Rectal smooth muscle tissue (tissue), 1 donor: ENCODE results near the gene TNP2.

ENCODE experiments used
- H3K27ac ChIP-seq: one replicate; pipeline ENCODE4 v1.7.0; 2013; ENCODE audit warnings: low read depth, low read length, inconsistent platforms
- H3K27me3 ChIP-seq: one replicate; pipeline ENCODE4 v1.7.0; 2013; ENCODE audit warnings: low read length; ENCODE audit not compliant: control insufficient read depth, insufficient read depth
- H3K36me3 ChIP-seq: one replicate; pipeline ENCODE4 v1.7.0; 2013; ENCODE audit warnings: low read length; ENCODE audit not compliant: control insufficient read depth, insufficient read depth
- H3K4me1 ChIP-seq: one replicate; pipeline ENCODE4 v1.7.0; 2013; ENCODE audit warnings: low read length; ENCODE audit not compliant: control insufficient read depth, insufficient read depth
- H3K4me3 ChIP-seq: one replicate; pipeline ENCODE4 v1.7.0; 2013; ENCODE audit warnings: low read length
- H3K9ac ChIP-seq: one replicate; pipeline ENCODE4 v1.7.0; 2013; ENCODE audit warnings: low read length

TNP2 gene

GRCh38 chr16:11268921-11269375 is at the start of gene TNP2:
TNP2 (minus strand) TSS chr16:11269325; CDS start chr16:11269262, 63 bp downstream.
- Histone ChIP-seq H3K4me1 (no peaks in the 10 kb centered on the region), H3K27me3 (no peaks in the 10 kb centered on the region), H3K9ac (no peak within 1 kb of the TSS)

GRCh38 chr16:11318817-11319216 is 49.7 kb upstream of the TNP2 start:
- no peak overlapping the region for H3K4me3 ChIP-seq
- H3K27me3 ChIP-seq = no peaks in the 10 kb centered on the region

More at GRCh38 chr16:11268921-11269375, at the start of gene TNP2:
- H3K27ac ChIP-seq = no peak within 1 kb of the TSS
- H3K4me3 ChIP-seq = no peak within 1 kb of the TSS
- no peaks in the 10 kb centered on the region for H3K36me3 ChIP-seq

GRCh38 chr16:11316331-11317015 is 47.3 kb upstream of the TNP2 start:
- no peaks in the 10 kb centered on the region for H3K4me1 ChIP-seq
- H3K9ac ChIP-seq = no peak overlapping the region
- H3K27ac ChIP-seq = no peak overlapping the region
- no peaks in the 10 kb centered on the region for H3K36me3 ChIP-seq
- no peak overlapping the region for H3K4me3 ChIP-seq
- H3K27me3 ChIP-seq = no peaks in the 10 kb centered on the region

More at GRCh38 chr16:11318817-11319216, 49.7 kb upstream of the TNP2 start:
- Histone ChIP-seq H3K4me1 (no peaks in the 10 kb centered on the region), H3K9ac (no peak overlapping the region), H3K36me3 (no peaks in the 10 kb centered on the region), H3K27ac (no peak overlapping the region)

- no peaks in the 10 kb centered on the region for H3K36me3 ChIP-seq
- no peak overlapping the region for H3K4me3 ChIP-seq
- no peaks in the 10 kb centered on the region for H3K4me1 ChIP-seq
- H3K27ac ChIP-seq = no peak overlapping the region
- H3K9ac ChIP-seq = no peak overlapping the region
- no peaks in the 10 kb centered on the region for H3K27me3 ChIP-seq
These were observed 46.4 kb upstream of the TNP2 start for GRCh38 chr16:11315510-11315909.

GRCh38 chr16:11314309-11314894 is 45.3 kb upstream of the TNP2 start:
- Histone ChIP-seq H3K4me1 (no peaks in the 10 kb centered on the region), H3K36me3 (no peaks in the 10 kb centered on the region), H3K9ac (no peak overlapping the region), H3K27ac (no peak overlapping the region), H3K4me3 (no peak overlapping the region), H3K27me3 (no peaks in the 10 kb centered on the region)

- no peak overlapping the region for H3K9ac ChIP-seq
- no peak overlapping the region for H3K4me3 ChIP-seq
- no peaks in the 10 kb centered on the region for H3K36me3 ChIP-seq
- no peaks in the 10 kb centered on the region for H3K27me3 ChIP-seq
- H3K4me1 ChIP-seq = no peaks in the 10 kb centered on the region
- H3K27ac ChIP-seq = no peak overlapping the region
These were observed 44.6 kb upstream of the TNP2 start for GRCh38 chr16:11313493-11314308.

- H3K4me3 ChIP-seq = no peak overlapping the region
- H3K4me1 ChIP-seq = no peaks in the 10 kb centered on the region
- no peaks in the 10 kb centered on the region for H3K36me3 ChIP-seq
- H3K27me3 ChIP-seq = no peaks in the 10 kb centered on the region
- H3K27ac ChIP-seq = no peak overlapping the region
- no peak overlapping the region for H3K9ac ChIP-seq
These were observed 43.8 kb upstream of the TNP2 start for GRCh38 chr16:11312718-11313492.

- H3K27ac ChIP-seq = no peak overlapping the region
- H3K9ac ChIP-seq = no peak overlapping the region
- H3K4me1 ChIP-seq = no peaks in the 10 kb centered on the region
- H3K4me3 ChIP-seq = no peak overlapping the region
- no peaks in the 10 kb centered on the region for H3K36me3 ChIP-seq
- no peaks in the 10 kb centered on the region for H3K27me3 ChIP-seq
These were observed 42.0 kb upstream of the TNP2 start for GRCh38 chr16:11310997-11311561.

- no peak overlapping the region for H3K27ac ChIP-seq
These were observed 41.5 kb upstream of the TNP2 start for GRCh38 chr16:11310634-11310977.

GRCh38 chr16:11309895-11310633 is 40.9 kb upstream of the TNP2 start:
- H3K27ac ChIP-seq = no peak overlapping the region
- H3K4me3 ChIP-seq = no peak overlapping the region
- no peaks in the 10 kb centered on the region for H3K27me3 ChIP-seq
- no peaks in the 10 kb centered on the region for H3K4me1 ChIP-seq
- H3K9ac ChIP-seq = no peak overlapping the region
- H3K36me3 ChIP-seq = no peaks in the 10 kb centered on the region

More at GRCh38 chr16:11310634-11310977, 41.5 kb upstream of the TNP2 start:
- H3K9ac ChIP-seq = no peak overlapping the region
- no peaks in the 10 kb centered on the region for H3K4me1 ChIP-seq
- no peak overlapping the region for H3K4me3 ChIP-seq
- H3K36me3 ChIP-seq = no peaks in the 10 kb centered on the region
- H3K27me3 ChIP-seq = no peaks in the 10 kb centered on the region

- H3K36me3 ChIP-seq = no peaks in the 10 kb centered on the region
- H3K27me3 ChIP-seq = no peaks in the 10 kb centered on the region
- no peaks in the 10 kb centered on the region for H3K4me1 ChIP-seq
- H3K9ac ChIP-seq = no peak overlapping the region
- no peak overlapping the region for H3K4me3 ChIP-seq
- H3K27ac ChIP-seq = no peak overlapping the region
These were observed 39.6 kb upstream of the TNP2 start for GRCh38 chr16:11308493-11309283.
